ENCODE data around the gene AP1B1. TPM values are rescaled to one million over a fixed set of nuclear protein-coding genes. Genes with fewer than 3 reads are reported as not detected.

The AP1B1 gene
- total RNA-seq, 1 experiment from 2014 or later = 77.9 TPM

- TF ChIP-seq ZNF219 (CRISPR knock-in tag; IDR thresholded peaks at IDR 0.05; ENCODE audit: borderline replicate concordance) = no peak
- TF ChIP-seq E2F5 (CRISPR knock-in tag; IDR thresholded peaks at IDR 0.05) = no peak
- TF ChIP-seq CREB1 (CRISPR knock-in tag; IDR thresholded peaks at IDR 0.05) = no peak
- TF ChIP-seq IRF2 (CRISPR knock-in tag; IDR thresholded peaks at IDR 0.05; ENCODE audit: borderline replicate concordance, low read depth) = no peak
- TF ChIP-seq E2F1 (CRISPR knock-in tag; IDR thresholded peaks at IDR 0.05) = no peak
- no peak for TF ChIP-seq ERG (CRISPR knock-in tag; IDR thresholded peaks at IDR 0.05)
- no peak for TF ChIP-seq ZNF423 (CRISPR knock-in tag; IDR thresholded peaks at IDR 0.05)
Observed at GRCh38 chr22:29340566-29340965, 47.8 kb downstream of the AP1B1 start (continued).

- H3K27me3 Mint-ChIP-seq (ENCODE audit: low read depth) = no peaks in the 10 kb centered on the region
- no peaks in the 10 kb centered on the region for H3K4me1 Mint-ChIP-seq
- no peak overlapping the region for H3K27ac Mint-ChIP-seq
- CTCF ChIA-PET = no interaction called here
- TF ChIP-seq ZNF512 (CRISPR knock-in tag; IDR thresholded peaks at IDR 0.05; ENCODE audit: borderline replicate concordance) (no peak), ZBTB43 (CRISPR knock-in tag; IDR thresholded peaks at IDR 0.05) (no peak), MLX (CRISPR knock-in tag; IDR thresholded peaks at IDR 0.05) (no peak), FOXP4 (CRISPR knock-in tag; IDR thresholded peaks at IDR 0.05) (no peak)
- no peak overlapping the region for H3K4me3 Mint-ChIP-seq
- peaks cover 47% of the 10 kb centered on the region for H3K36me3 Mint-ChIP-seq
- DNase-seq (ENCODE audit: low spot score) = no peak
- POLR2A ChIA-PET = no interaction called here
- no peaks in the 10 kb centered on the region for H3K9me3 Mint-ChIP-seq
- ATAC-seq = no peak
Observed at GRCh38 chr22:29339381-29340235, 48.8 kb downstream of the AP1B1 start.

- Mint-ChIP-seq H3K4me3 (no peak overlapping the region), H3K27ac (no peak overlapping the region), H3K4me1 (no peaks in the 10 kb centered on the region), H3K36me3 (peaks cover 44% of the 10 kb centered on the region), H3K9me3 (no peaks in the 10 kb centered on the region), H3K27me3 (ENCODE audit: low read depth) (no peaks in the 10 kb centered on the region)
- ChIA-PET POLR2A (no interaction called here), CTCF (no interaction called here)
- ATAC-seq (no peak), DNase-seq (ENCODE audit: low spot score) (no peak)
- no peak for TF ChIP-seq ZNF532 (CRISPR knock-in tag; IDR thresholded peaks at IDR 0.05; ENCODE audit: borderline replicate concordance)
- no peak for TF ChIP-seq USF1 (CRISPR knock-in tag; IDR thresholded peaks at IDR 0.05)
- TF ChIP-seq E2F4 (CRISPR knock-in tag; IDR thresholded peaks at IDR 0.05; ENCODE audit: borderline replicate concordance, low read depth) = no peak
Observed at GRCh38 chr22:29338398-29338797, 50.0 kb downstream of the AP1B1 start.
